Activated CD4-positive, alpha-beta T cell treated with anti-CD3 and anti-CD28 coated beads for 36 hours (primary cell): ENCODE data around the gene EBF3. TPM values are rescaled to one million over a fixed set of nuclear protein-coding genes. Genes with fewer than 3 reads are reported as not detected.

Experiments used
- ATAC-seq: fragments of 200-7000 bp; cut with Tn5 transposase; one replicate; pipeline ENCODE4 v1.10.0; 2021; ENCODE audit warnings: mild to moderate bottlenecking, moderate library complexity
- CTCF ChIA-PET: fragments of 350-600 bp; sonication (Branson Sonifier 250); formaldehyde crosslinking; loops from one replicate; lab custom pipeline; 2021; ENCODE audit warnings: antibody characterized with exemption; lab: Charles Lee
- POLR2A ChIA-PET: fragments of 350-600 bp; sonication (Branson Sonifier 250); formaldehyde crosslinking; loops from one replicate; lab custom pipeline; 2021; ENCODE audit warnings: antibody characterized with exemption, inconsistent platforms; lab: Charles Lee
- DNase-seq: peaks from one replicate; pipeline ENCODE4 v3.0.0-alpha.2; 2020
- H3K27ac Mint-ChIP-seq: one replicate; pipeline ENCODE4 v1.8.0; 2021; ENCODE audit warnings: mixed read lengths
- H3K27me3 Mint-ChIP-seq: one replicate; pipeline ENCODE4 v1.8.0; 2021; ENCODE audit warnings: mixed read lengths
- H3K36me3 Mint-ChIP-seq: one replicate; pipeline ENCODE4 v1.8.0; 2021; ENCODE audit warnings: low read depth, mixed read lengths
- H3K4me1 Mint-ChIP-seq: one replicate; pipeline ENCODE4 v1.8.0; 2021; ENCODE audit warnings: mixed read lengths
- H3K4me3 Mint-ChIP-seq: one replicate; pipeline ENCODE4 v1.8.0; 2021; ENCODE audit warnings: mild to moderate bottlenecking, moderate library complexity, mixed read lengths
- H3K9me3 Mint-ChIP-seq: one replicate; pipeline ENCODE4 v1.8.0; 2021; ENCODE audit warnings: low read depth, mixed read lengths
- intact Hi-C, 2 experiments: fragments of 100-400 bp; cut with DNase I in 1 of 2; cut with micrococcal nuclease in 1 of 2; formaldehyde crosslinking; loops; one replicate each; pipeline versions ENCODE4 v1.14.2 to v1.15.1; 2022 to 2024; cut with DNase I, micrococcal nuclease
- total RNA-seq, 2 experiments: library from RNA; stranded (reverse); gene quantifications; one replicate each; pipeline ENCODE4 v1.2.3, GENCODE V29; 2021

Gene EBF3
- total RNA-seq, 2 experiments from 2014 or later = not detected

- Mint-ChIP-seq H3K27me3 (peaks cover 3% of the 10 kb centered on the region), H3K4me1 (no peaks in the 10 kb centered on the region), H3K4me3 (no peak overlapping the region), H3K9me3 (no peaks in the 10 kb centered on the region), H3K36me3 (no peaks in the 10 kb centered on the region), H3K27ac (no peak overlapping the region)
- intact Hi-C loops = no loop called here
- no peak for DNase-seq
- no peak for ATAC-seq
- ChIA-PET CTCF (no interaction called here), POLR2A (no interaction called here)
Observed at GRCh38 chr10:129941199-129942018, 22.7 kb downstream of the EBF3 start.

GRCh38 chr10:129940617-129941198 is 23.4 kb downstream of the EBF3 start:
- Mint-ChIP-seq H3K9me3 (no peaks in the 10 kb centered on the region), H3K4me1 (no peaks in the 10 kb centered on the region), H3K4me3 (no peak overlapping the region), H3K36me3 (no peaks in the 10 kb centered on the region), H3K27me3 (peaks cover 3% of the 10 kb centered on the region), H3K27ac (no peak overlapping the region)
- intact Hi-C loops = no loop called here
- CTCF ChIA-PET = no interaction called here
- no peak for DNase-seq
- POLR2A ChIA-PET = no interaction called here
- no peak for ATAC-seq

- POLR2A ChIA-PET = interaction anchor here (0.6 kb wide), 1 partner anchor 62 kb away, joined by 4 read pairs; no protein-coding TSS in a partner anchor
- CTCF ChIA-PET = no interaction called here
- H3K4me3 Mint-ChIP-seq = no peak overlapping the region
- H3K27me3 Mint-ChIP-seq = no peaks in the 10 kb centered on the region
- H3K27ac Mint-ChIP-seq = no peak overlapping the region
- H3K4me1 Mint-ChIP-seq = no peaks in the 10 kb centered on the region
- ATAC-seq = no peak
- DNase-seq = no peak
- no peaks in the 10 kb centered on the region for H3K36me3 Mint-ChIP-seq
- intact Hi-C loops = no loop called here
- no peaks in the 10 kb centered on the region for H3K9me3 Mint-ChIP-seq
Observed at GRCh38 chr10:129939416-129940275, 24.4 kb downstream of the EBF3 start.

GRCh38 chr10:129938460-129938859 is 25.6 kb downstream of the EBF3 start:
- Mint-ChIP-seq H3K27ac (no peak overlapping the region), H3K4me1 (no peaks in the 10 kb centered on the region), H3K27me3 (no peaks in the 10 kb centered on the region), H3K4me3 (no peak overlapping the region), H3K36me3 (no peaks in the 10 kb centered on the region), H3K9me3 (no peaks in the 10 kb centered on the region)
- CTCF ChIA-PET = no interaction called here
- DNase-seq (no peak), ATAC-seq (no peak)
- POLR2A ChIA-PET = no interaction called here
- intact Hi-C loops = no loop called here

- H3K4me3 Mint-ChIP-seq = no peak overlapping the region
- H3K4me1 Mint-ChIP-seq = no peaks in the 10 kb centered on the region
- no peaks in the 10 kb centered on the region for H3K9me3 Mint-ChIP-seq
- no peak overlapping the region for H3K27ac Mint-ChIP-seq
- ChIA-PET POLR2A (no interaction called here), CTCF (no interaction called here)
- ATAC-seq = no peak
- no peaks in the 10 kb centered on the region for H3K27me3 Mint-ChIP-seq
- no peaks in the 10 kb centered on the region for H3K36me3 Mint-ChIP-seq
- intact Hi-C loops = no loop called here
- no peak for DNase-seq
Observed at GRCh38 chr10:129937351-129937751, 26.7 kb downstream of the EBF3 start.

GRCh38 chr10:129936923-129937300 is 27.2 kb downstream of the EBF3 start:
- ATAC-seq = no peak
- Mint-ChIP-seq H3K27me3 (no peaks in the 10 kb centered on the region), H3K4me1 (no peaks in the 10 kb centered on the region), H3K4me3 (no peak overlapping the region), H3K36me3 (no peaks in the 10 kb centered on the region), H3K9me3 (no peaks in the 10 kb centered on the region), H3K27ac (no peak overlapping the region)
- ChIA-PET CTCF (no interaction called here), POLR2A (no interaction called here)
- intact Hi-C loops = no loop called here
- DNase-seq = no peak

GRCh38 chr10:129936266-129936922 is 27.7 kb downstream of the EBF3 start:
- Mint-ChIP-seq H3K36me3 (no peaks in the 10 kb centered on the region), H3K27ac (no peak overlapping the region), H3K4me1 (no peaks in the 10 kb centered on the region), H3K4me3 (no peak overlapping the region), H3K9me3 (no peaks in the 10 kb centered on the region), H3K27me3 (no peaks in the 10 kb centered on the region)
- ChIA-PET CTCF (no interaction called here), POLR2A (no interaction called here)
- ATAC-seq (no peak), DNase-seq (no peak)
- intact Hi-C loops = no loop called here

- H3K27ac Mint-ChIP-seq = no peak overlapping the region
- H3K27me3 Mint-ChIP-seq = no peaks in the 10 kb centered on the region
- no peaks in the 10 kb centered on the region for H3K9me3 Mint-ChIP-seq
- intact Hi-C loops = no loop called here
- ChIA-PET POLR2A (no interaction called here), CTCF (interaction anchor here (0.8 kb wide), 1 partner anchor 34 kb away, joined by 3 read pairs; no protein-coding TSS in a partner anchor)
- H3K4me3 Mint-ChIP-seq = no peak overlapping the region
- DNase-seq (no peak), ATAC-seq (no peak)
- H3K36me3 Mint-ChIP-seq = no peaks in the 10 kb centered on the region
- H3K4me1 Mint-ChIP-seq = no peaks in the 10 kb centered on the region
Observed at GRCh38 chr10:129935867-129936152, 28.3 kb downstream of the EBF3 start.

GRCh38 chr10:129935102-129935866 is 28.8 kb downstream of the EBF3 start:
- Mint-ChIP-seq H3K4me1 (no peaks in the 10 kb centered on the region), H3K27ac (no peak overlapping the region), H3K9me3 (no peaks in the 10 kb centered on the region), H3K36me3 (no peaks in the 10 kb centered on the region), H3K4me3 (no peak overlapping the region), H3K27me3 (no peaks in the 10 kb centered on the region)
- intact Hi-C loops = no loop called here
- DNase-seq (no peak), ATAC-seq (no peak)
- ChIA-PET CTCF (interaction anchor here (0.8 kb wide), 1 partner anchor 35 kb away, joined by 3 read pairs; no protein-coding TSS in a partner anchor), POLR2A (no interaction called here)

GRCh38 chr10:129934196-129934925 is 29.7 kb downstream of the EBF3 start:
- Mint-ChIP-seq H3K27me3 (no peaks in the 10 kb centered on the region), H3K27ac (no peak overlapping the region), H3K36me3 (no peaks in the 10 kb centered on the region), H3K4me3 (no peak overlapping the region), H3K4me1 (no peaks in the 10 kb centered on the region), H3K9me3 (no peaks in the 10 kb centered on the region)
- ChIA-PET CTCF (no interaction called here), POLR2A (no interaction called here)
- intact Hi-C loops = no loop called here
- ATAC-seq = no peak
- no peak for DNase-seq
